Measurements from ENCODE around the gene PJA1.

- no peak for TF ChIP-seq POLR2AphosphoS5 (IDR thresholded peaks at IDR 0.05; ENCODE audit: low read depth, low read length)
- TF ChIP-seq TAF1 (IDR thresholded peaks at IDR 0.05; ENCODE audit: borderline replicate concordance, low read depth, low read length), result no peak
These were observed 15.6 kb downstream of the PJA1 start for GRCh38 chrX:69149466-69150280.
